Measurements from ENCODE around the gene OR51F1. TPM values are rescaled to one million over a fixed set of nuclear protein-coding genes. Genes with fewer than 3 reads are reported as not detected.
"Not testable (repeated sequence)": the region's sequence is repeated elsewhere in the genome, so short reads cannot be mapped to it uniquely, and the experiment has no call there.

Gene OR51F1
- total RNA-seq, result not detected in 2 replicates

- DNase-seq (ENCODE audit: low read depth), result no peak
Observed at GRCh38 chr11:4769838-4770237, at the start of gene OR51F1. OR51F1 (minus strand) TSS chr11:4769938; CDS start chr11:4769938, 0 bp downstream.

DNA sequence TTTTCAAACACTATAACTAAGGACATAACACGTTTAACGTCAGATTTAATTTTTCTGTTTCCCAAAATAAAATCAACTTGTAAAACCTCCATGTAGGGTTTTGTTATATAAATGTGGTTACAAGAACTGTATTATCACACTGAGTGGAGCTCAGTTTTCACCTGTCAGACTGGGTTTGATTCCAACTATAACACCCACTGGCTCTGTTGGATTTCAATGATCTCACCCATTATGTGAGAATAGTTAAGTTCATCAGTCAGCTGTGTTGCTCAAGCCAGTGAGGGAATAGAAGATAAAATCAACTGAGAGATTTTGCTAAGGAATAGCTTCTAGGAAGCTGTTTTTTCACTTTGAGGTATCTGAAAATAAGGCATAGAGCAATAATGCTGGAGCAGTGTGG lies 39.5 kb upstream of the OR51F1 start:
- DNase-seq (ENCODE audit: low read depth), result no peak

GRCh38 chr11:4808476-4808875 lies 38.7 kb upstream of the OR51F1 start:
- no peak for DNase-seq (ENCODE audit: low read depth)

DNA sequence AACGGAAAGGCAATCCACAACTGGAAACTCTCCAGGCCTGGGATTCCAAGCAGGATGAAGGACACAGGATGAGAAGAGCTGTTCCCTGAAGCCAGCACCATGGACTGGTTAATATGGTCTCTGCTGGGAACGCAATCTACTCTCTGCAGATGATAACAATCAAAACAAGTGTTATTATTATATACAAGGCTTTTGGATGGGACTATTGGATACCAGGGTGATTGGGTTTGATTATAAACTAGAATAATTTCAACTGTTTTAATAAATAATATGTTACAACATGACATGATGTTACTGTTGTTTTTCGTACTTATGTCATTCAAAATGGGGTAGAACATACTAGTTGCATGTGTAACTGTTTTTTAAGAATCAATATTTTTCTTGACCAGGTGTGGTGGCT lies 34.5 kb upstream of the OR51F1 start, which contains the start of gene OR52R1:
OR52R1 (minus strand) TSS at position 101 of the 400 bp plus-strand sequence; CDS start at position 101, 0 bp downstream.
- no peak for DNase-seq (ENCODE audit: low read depth)

GRCh38 chr11:4801316-4801715 lies 31.6 kb upstream of the OR51F1 start:
- not testable (repeated sequence) for DNase-seq (ENCODE audit: low read depth)

GRCh38 chr11:4798427-4799183 lies 28.9 kb upstream of the OR51F1 start:
- no peak for DNase-seq (ENCODE audit: low read depth)

DNA sequence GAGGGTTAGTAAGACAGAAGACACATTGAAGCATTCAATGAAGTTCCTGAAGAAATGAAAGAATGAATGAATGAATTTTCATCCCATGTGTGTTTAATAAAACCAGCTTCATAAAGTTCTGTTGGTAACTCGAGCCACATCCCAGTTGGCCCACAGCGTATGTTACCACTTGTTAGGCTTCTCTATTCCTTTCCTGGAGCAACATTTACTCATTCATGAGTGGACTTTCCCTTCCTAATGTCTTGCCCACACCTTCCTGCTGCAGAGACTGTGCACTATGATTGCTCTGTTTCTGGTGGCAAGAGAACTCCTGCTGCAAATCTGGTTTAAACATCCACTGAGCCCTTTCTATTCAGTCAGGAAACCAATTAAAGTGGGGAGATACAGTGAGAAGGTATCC lies 27.5 kb upstream of the OR51F1 start:
- DNase-seq (ENCODE audit: low read depth), result no peak

DNA sequence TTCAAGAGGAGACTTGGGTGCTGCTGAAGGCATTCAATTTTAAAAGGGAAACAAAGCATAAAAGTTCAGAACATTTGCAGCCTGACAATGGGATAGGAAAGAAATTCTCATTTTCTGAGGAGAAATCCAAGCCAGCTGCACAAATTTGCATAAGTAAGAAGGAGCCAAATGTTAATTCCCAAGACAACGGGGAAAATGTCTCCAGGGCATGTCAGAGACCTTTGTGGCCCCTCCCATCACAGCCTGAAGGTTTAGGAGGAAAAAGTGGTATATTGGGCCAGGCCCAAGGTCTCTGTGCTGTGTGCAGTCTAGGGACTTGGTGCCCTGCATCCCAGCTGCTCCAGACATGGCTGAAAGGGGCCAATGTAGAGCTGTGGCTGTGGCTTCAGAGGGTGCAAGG lies 12.7 kb upstream of the OR51F1 start:
- DNase-seq (ENCODE audit: low read depth), result no peak

GRCh38 chr11:4768094-4768493 lies 1.6 kb downstream of the OR51F1 start:
- no peak for DNase-seq (ENCODE audit: low read depth)

DNA sequence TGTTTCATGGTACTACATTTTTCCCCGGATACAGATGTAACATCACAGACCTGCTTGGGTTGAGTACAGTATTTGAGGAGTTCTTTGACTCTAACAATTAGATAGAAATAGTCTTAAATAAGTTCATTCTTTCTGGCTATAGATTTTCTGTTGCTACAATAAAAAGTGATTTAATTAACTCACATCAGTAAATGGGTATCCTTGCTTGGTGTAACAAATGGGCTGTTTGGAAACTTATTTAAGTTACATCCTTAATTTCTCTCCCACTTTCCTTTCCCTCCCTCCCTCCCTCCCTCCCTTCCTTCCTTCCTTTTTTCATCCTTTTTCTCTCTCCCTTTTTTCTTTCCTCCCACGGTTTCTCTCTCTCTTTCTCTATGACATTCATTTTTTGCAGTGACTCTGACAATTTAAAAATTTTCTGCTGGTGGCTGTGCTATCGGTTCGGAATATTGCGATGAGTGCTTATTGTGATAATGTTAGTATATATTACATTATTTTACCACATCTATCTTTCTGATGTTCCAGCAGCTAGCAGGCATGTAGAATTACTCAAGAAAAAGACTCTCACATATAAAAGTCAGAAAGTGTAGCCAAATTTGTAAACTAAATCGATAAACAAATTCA lies 3.2 kb downstream of the OR51F1 start:
- no peak for DNase-seq (ENCODE audit: low read depth)

GRCh38 chr11:4763096-4763495 lies 6.6 kb downstream of the OR51F1 start:
- no peak for DNase-seq (ENCODE audit: low read depth)

DNA sequence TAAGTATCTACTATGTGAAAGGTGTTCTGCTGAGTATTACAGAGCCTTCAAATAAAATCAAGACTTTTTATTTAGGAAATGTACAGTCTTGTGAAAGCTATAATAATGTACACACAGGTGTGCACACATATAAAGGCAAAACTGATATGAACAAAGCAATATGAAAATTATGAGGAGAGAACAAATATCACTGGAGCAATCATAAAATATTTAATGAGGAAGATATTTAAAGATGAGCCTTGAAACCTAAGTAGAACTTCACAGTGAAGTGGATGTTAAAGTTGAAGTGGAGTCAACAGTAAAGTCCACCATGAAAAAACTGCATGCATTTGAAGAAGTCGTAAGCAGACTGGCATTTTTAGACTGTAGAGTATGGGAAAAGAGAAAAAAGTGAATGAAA lies 18.5 kb downstream of the OR51F1 start:
- DNase-seq (ENCODE audit: low read depth), result no peak

GRCh38 chr11:4748438-4748837 lies 21.3 kb downstream of the OR51F1 start:
- no peak for DNase-seq (ENCODE audit: low read depth)

DNA sequence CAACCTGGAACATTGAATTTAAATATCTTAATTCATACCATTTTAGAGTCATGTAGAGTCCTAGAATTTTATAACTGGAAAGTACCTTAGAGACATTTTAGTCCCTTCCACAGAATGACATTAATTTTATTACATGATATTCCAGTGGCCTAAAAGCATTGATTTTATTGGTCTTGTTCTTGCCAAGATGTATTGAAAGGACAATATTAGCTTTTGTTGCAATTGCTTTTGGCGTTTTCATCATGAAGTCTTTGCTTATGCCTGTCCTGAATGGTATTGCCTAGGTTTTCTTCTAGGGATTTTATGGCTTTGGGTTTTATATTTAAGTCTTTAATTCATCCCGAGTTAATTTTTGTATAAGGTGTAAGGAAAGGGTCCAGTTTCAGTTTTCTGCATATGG lies 29.0 kb downstream of the OR51F1 start:
- DNase-seq (ENCODE audit: low read depth), result no peak

GRCh38 chr11:4727171-4727570 lies 42.6 kb downstream of the OR51F1 start:
- DNase-seq (ENCODE audit: low read depth), result no peak

DNA sequence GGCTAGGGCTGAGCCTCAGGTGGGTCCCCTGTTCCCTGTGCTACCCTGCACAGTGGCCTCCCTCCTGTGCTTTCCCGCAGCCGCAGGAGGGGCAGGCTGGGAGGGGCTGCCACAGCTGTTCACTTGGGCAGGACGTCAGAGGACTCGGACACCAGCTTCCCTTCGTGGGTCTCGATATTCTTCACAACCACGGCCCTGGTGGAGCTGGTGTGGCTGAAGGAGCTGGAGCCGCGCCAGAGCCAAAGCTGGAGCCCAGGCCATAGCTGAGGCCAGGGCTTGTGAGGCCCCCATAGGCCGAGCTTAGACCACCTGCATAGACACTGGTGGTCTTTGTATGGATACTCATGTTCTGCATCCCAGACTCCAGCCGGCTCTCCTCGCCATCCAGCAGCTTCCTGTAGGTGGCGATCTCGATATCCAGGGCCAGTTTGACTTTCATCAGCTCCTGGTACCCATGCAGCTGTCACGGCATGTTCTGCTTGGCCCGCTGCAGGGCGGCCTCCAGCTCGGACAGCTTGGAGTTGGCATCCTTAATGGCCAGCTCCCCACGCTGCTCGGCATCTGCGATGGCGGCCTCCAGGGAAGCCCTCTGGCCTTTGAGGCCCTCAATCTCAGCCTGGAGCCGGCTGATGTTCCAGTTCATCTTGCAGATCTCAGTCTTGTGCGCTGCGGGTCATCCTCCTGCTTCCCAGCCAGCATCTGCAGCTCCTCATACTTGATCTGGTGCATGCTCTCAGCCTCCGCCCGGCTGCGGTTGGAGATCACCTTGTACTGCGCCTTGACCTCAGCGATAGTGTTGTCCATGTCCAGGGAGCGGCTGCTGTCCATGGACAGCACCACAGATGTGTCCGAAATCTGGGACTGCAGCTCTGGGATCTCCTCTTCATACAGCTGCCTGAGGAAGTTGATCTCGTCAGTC lies 46.9 kb downstream of the OR51F1 start:
- not testable (repeated sequence) for DNase-seq (ENCODE audit: low read depth)

Other genes with a start within 250 kb of the OR51F1 start
- gene OR52M1, start 224.7 kb downstream of the OR51F1 start, total RNA-seq, result not detected in 2 replicates
- gene OR52I2, start 188.2 kb downstream of the OR51F1 start, total RNA-seq, result not detected in 2 replicates
- not detected in 2 replicates for gene OR52I1, start 175.9 kb downstream of the OR51F1 start, total RNA-seq
- 10.4 and 24.4 TPM in 2 replicates for gene TRIM68, start 161.7 kb downstream of the OR51F1 start, total RNA-seq
- gene OR51D1, start 132.5 kb downstream of the OR51F1 start, total RNA-seq, result not detected in 2 replicates
- not detected in 2 replicates for gene OR51E1, start 126.0 kb downstream of the OR51F1 start, total RNA-seq
- gene OR51E2, start 72.1 kb downstream of the OR51F1 start, total RNA-seq, result not detected in 2 replicates
- not detected in 2 replicates for gene MMP26, start 65.2 kb downstream of the OR51F1 start, total RNA-seq
- gene OR52R1, start 34.4 kb upstream of the OR51F1 start, total RNA-seq, result not detected in 2 replicates
- gene OR51F2, start 51.4 kb upstream of the OR51F1 start, total RNA-seq, result not detected in 2 replicates
- gene OR51S1, start 79.3 kb upstream of the OR51F1 start, total RNA-seq, result not detected in 2 replicates
- not detected in 2 replicates for gene OR51T1, start 112.0 kb upstream of the OR51F1 start, total RNA-seq
- gene OR51A7, start 133.8 kb upstream of the OR51F1 start, total RNA-seq, result not detected in 2 replicates
- gene OR51G2, start 149.4 kb upstream of the OR51F1 start, total RNA-seq, result not detected in 2 replicates
- gene OR51G1, start 154.4 kb upstream of the OR51F1 start, total RNA-seq, result not detected in 2 replicates
- not detected in 2 replicates for gene OR51A4, start 177.7 kb upstream of the OR51F1 start, total RNA-seq
- gene OR51A2, start 185.8 kb upstream of the OR51F1 start, total RNA-seq, result not detected in 2 replicates
- gene OR51L1, start 224.9 kb upstream of the OR51F1 start, total RNA-seq, result not detected in 2 replicates